ENCODE data around the gene DUSP10.

The DUSP10 gene

DNA sequence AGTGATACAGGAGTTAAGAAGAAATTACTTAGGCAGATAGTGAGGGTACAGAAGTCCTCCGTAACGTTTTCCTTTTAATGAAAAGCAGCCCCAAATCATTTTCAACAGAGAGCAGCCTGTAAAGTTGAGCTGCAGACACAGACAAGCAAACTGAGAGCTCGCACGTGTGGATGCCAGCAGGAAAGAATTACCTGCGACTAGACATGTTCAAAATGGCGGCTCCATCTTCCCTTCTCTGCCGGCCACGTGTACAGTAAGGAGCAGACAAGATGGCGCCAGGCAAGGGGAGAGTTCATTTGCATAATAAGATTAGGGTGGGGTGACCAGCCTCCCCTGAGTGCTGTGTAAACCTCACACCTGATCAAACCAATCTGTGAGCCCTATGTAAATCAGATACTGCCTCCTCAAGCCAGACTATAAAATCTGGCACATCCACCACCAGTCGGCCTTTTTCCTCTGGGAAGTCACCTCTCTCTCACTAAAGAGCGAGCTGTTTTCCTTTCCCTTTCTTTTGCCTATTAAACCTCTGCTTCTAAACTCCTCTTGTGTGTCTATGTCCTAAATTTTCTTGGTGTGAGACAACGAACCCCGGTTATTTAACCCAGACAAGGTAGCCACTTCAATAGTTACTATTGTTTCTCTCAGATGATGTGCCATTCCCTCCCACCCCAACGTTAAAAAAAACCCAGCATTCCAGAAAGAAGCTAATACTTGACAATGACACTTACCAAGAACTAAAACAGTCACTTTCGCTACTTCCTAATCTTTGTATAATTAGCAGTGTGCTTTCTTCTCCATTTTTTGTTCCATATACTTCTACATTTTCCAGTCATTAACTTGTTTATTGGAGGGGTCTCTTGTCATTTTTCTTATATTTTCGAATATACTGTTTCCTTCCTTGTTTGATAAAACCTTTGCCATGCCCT lies 27.4 kb downstream of the DUSP10 start:
- DNase-seq (ENCODE audit: low read depth): no peak

DNA sequence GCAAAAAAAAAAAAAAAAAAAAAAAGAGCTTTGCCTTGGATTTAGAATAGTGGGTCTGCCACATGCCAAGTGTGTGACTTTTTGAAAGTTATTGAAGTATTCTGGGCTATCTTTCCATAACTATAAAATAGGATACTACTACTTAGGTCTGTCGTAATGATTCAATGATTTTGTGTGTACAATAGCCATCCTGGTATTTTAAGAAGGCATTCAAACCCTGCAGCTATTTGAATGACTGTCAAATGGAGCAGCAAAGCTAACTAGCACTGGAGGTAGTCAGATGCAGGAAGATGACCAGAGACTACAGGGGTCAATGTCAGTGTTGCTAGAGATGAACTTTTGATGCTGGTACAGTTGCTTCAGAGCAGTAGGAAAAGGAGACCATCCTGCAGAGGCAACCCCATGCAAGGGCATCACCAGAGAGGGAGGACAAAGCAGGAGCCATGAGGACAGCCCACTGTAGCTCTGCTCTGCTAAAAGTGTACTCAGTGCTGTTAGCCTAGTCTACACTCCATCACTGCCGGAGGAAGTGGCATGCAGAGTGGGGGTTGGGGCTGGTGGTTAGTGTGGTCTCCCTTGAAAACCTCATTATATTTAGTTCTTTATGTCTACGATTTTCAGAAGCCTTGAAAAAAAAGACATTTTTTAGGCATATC lies 29.0 kb downstream of the DUSP10 start:
- peak; percentile 65 for DNase-seq (ENCODE audit: low read depth)

DNA sequence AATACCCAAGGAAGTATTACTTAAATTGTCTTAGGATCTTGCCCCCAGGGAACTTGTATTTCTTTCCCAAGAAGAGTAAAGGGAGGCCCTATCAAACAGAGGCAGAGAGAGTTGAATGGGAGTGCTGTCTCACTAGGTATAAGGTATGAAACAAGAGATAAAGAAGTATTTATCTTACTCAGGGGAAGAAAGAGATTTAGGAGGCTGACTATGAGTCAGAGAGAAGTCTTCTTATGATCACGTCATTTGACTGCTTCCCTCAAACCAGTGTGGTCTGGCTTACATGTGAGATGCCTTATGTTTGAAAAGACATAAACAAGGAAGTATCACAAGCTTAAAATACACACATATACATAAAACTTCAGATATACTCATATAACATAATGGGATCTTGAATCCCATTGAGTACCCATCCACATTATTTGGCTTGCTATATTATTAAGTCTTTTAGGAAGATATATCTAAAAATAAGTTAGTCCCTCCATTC lies 29.6 kb downstream of the DUSP10 start:
- no peak for DNase-seq (ENCODE audit: low read depth)

DNA sequence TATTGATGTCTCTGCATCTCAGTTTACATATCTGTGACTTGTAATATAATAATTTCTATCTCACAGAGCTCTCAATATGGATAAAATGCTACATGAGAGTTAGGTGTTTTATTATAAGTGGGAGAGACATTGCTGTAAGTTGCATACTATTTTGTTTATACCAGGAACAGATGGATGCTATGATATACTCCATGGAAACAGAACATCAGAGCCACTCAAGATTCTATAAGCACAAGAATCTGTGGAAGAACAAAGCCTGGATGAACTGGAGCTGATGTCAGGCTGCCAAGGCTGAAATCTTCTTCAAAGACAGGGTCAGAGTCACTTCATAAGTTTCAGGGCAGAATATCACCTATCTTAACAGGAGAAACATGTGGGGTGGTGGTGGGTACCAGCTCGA lies 30.2 kb downstream of the DUSP10 start:
- no peak for DNase-seq (ENCODE audit: low read depth)

DNA sequence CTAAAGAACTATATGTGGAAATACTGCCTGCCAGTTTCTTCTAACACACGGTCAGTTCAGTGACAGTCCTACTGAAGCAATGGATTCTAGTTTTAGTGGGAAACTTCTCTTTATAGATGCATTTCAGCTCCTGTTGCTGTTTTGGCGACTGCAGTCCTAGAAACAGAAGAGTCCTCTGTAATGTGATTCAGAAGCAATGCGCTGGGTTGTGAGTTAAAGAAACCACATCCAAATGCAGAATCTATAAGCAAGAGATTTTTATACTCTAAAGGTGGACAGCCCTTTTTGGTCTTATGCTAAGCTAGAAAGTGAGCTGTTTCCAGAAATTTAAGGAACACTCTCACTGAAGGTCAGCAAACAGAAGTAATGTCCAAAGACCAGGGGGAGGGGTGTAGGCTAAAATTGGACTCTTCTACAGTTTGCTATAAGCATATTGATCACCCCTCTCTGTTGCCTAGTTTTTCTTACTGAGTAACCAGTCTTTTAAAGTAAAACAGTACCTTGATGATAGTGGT lies 30.8 kb downstream of the DUSP10 start:
- no peak for DNase-seq (ENCODE audit: low read depth)

DNA sequence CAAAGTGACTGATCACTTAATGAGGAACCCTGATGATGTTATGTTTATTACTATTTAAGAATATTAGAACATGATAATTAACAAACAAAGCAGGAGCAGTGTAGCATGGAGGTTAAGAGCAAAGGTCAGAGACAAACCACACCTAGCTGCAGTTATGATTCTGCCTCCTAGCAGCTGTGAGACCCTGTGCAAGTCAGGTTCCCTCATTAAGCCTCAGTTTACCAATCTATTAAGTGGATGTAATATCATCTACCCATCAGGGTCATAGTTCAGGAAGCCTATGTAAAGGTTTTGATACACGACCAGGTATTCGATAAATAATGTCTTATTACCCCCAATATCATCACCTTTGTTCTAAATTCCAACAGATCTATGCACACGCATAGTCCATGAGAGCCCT lies 32.0 kb downstream of the DUSP10 start:
- no peak for DNase-seq (ENCODE audit: low read depth)

DNA sequence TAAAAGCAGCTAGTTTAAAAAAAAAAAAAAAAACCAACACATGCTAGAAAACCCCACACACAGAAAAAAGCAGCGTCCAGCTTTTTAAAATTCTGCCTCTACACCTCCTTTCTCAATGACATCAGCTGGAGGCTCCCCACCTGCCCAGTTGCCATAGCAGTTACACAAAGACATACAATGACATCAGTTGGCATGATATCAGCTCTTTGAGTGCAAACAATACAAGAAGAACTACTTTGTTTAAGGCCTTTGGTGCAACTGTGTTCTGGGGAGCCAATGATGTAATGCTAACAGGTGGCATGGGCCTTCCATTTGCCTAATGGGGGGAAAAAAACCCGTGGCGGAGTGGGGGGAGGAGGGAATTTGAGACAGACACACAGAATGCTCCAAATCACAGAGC lies 32.9 kb downstream of the DUSP10 start:
- DNase-seq (ENCODE audit: low read depth): no peak

DNA sequence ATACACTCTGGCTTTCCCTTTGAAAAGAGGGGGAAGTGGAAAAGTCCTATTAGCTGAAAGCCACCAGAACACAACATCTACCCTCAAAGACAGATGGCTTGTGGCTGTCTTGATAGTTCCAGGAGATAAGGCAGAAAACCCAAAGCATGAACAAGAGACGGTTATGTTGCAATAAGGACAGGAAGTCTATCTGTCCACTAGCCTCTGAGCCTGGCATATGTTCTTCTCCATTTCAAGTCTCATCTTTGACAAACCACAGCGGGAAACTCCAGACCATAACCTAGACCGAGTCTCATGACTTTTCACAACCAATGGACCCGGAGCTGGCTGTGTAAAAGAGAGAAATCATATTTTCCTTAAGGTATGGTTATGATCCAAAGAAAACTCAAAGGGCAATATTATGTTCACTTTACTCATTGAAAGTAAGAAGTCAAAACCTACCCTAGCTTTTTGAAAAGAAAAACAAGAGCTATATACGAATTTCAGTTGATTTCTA lies 33.8 kb downstream of the DUSP10 start:
- peak; percentile 41 for DNase-seq (ENCODE audit: low read depth)

DNA sequence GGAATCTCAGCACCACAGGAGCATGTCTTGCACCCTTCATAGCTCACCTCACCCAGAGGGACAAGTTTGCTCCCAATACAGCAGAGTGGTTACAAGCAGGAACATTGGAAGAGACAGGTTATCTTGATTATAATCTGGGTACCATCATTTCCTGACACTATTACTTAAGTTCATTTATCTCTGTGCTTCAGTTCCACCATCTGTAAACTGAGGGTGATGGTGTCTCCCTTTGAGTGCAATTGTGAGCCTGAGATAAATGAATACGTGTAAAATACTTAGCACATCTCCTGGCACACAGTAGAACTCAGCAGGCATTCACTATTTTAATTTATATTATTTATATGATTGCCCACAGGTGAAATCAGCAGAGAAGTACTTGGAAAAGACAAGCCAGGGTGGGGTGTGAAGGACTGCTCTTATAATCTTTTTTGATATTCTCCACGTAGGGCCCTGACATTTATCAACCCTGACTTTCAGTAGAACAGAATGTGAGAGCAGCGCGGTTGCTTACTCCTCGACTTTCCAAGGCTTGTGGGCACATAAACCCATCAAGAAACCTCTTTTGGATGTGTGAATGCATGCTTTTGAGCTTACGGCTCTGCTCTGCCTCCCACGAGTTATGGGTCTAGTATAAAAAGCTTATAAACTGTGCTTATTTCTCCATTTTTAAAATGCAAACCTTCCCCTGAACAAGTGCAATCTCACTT lies 34.9 kb downstream of the DUSP10 start:
- no peak for DNase-seq (ENCODE audit: low read depth)

DNA sequence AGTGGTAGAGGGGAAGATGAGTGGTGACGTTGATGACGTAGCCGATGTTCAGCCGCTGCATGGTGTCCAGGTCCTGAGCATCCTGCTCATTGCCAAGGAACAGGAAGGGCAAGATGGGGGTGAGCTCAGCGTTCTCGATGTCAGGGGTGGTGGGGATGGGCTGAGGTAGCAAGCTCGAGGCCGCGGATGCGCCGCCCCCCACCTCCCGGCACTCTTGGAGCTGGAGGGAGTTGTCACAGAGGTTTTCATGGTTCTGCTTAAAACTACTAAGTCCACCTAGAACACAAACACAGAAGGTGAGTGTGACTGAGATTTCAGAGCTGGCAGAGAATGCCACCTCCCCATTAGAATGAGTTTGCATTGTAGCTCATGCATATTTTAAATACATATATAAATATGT lies 35.7 kb downstream of the DUSP10 start:
- DNase-seq (ENCODE audit: low read depth): no peak

DNA sequence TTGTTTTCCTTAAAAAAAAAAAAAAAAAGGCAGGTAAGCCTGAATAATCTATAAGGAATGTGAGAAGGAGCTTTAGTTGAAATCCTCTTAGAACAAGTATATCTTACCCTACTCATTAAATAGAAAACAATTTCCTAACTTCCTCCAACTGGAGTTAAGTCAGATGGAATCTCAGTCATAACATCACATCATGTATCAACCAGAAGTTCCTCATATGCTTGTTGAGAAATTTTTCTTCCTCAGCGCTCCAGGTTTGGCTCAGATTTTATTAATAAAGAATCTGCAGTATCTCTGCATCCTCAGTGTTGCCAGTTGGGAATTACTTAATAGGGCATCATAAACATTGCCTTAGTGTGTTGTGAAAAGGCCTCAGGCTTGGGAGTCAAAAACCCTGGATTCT lies 37.6 kb downstream of the DUSP10 start:
- no peak for DNase-seq (ENCODE audit: low read depth)

DNA sequence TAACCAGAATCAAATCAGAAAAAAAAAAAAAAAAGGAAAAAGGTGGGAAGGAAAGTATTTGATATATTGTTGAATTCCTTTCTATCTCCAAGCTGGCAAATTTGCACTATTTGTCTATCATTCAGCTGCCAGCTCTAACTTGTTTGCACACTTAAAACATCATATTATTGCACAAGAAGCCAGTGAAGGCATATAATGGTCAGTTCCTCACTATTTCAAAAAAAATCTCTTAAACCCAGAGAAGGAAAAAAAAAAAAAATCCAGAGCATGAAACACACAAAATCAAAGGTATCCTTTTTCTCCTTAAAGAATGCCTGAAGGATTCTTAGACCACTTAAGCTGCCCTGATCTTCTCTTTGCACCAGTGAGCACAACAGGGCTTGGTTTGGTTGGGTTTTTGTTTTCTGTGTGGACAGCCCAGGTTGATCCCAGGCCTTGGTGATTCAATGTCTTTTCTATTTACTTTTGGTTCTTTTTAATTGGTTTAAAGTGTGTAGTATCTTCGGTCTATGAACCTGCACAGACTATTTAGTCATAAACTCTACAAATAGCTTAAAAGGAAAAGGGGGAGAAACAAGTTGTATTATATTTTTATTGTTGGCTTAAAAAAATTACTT lies 40.2 kb downstream of the DUSP10 start:
- no peak for DNase-seq (ENCODE audit: low read depth)

DNA sequence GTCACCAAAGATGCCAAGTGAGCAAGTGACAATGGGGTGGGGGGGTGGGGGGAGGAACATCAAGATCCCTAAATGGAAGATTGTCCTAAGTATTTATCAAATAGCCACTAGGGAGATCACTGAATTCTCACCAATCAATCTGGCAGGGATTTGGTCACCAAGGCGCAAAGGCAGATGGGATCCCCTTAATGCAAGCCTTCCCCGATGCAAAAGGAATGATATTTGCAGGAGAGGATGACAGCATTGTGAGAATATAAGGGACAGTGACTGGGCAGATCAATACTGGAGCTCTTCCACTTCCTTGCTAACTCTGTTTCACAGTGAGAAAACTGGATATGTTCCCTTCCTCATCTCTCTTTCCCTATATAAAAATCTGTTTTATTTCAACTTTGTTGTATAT lies 40.9 kb downstream of the DUSP10 start:
- no peak for DNase-seq (ENCODE audit: low read depth)

DNA sequence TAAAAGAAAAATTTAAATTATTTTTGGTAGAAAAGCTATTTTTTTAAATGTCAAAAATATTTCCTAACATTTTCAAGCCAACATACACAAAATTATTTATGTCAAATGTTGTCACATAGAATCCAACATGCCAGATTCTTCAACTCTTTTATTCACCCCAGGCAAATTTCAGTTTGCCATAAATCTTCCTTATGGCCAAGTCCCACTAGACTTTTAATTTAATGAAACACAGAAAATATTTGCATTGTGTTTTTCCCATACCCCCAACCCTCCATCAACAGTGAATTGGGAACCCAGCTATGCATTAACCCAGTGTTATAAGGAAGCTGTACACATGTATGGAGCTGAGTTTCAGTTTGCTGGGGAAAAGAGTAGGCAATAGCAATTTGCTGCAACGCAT lies 41.4 kb downstream of the DUSP10 start:
- no peak for DNase-seq (ENCODE audit: low read depth)

DNA sequence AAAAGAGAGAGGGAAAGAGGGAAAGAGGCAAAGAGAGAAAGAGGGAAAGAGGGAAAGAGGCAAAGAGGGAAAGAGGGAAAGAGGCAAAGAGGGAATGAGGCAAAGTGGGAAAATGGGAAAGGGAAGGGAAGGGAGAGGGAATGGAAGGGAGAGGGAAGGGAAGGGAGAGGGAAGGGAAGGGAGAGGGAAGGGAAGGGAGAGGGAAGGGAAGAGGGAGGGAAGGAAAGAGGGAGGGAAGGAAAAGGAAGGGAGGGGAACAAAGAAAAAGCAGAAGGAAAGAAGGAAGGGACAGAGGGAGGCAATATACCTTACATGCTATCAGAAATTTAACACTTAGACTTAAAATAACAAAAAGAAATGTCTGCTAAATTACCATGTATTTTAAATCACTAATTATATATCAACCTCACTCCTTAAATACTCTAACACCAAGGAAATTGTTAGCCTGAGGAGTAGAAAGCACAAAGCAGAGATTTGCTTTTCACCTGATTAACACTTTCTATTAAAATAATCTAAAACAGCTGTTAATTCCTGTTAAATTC lies 41.8 kb downstream of the DUSP10 start:
- DNase-seq (ENCODE audit: low read depth): no peak

DNA sequence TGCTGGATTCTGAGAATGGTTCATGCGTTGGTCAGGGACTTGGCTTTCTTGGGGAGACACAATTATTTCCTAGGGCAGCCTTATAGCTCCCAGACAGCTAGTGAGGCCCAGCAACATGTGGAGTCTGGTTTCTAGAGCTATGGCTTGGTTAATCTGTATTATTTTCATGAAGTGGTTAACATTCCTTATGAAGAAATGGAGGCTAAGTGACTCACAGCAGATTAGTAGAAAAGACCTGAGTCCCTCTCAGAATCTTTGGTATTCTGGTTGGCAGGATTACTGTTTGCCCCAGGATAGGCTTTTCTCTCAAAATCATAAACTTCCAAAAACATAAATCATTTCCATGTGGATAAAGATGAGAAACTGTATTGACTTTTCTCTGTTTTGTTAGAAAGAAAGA lies 42.3 kb downstream of the DUSP10 start:
- no peak for DNase-seq (ENCODE audit: low read depth)

DNA sequence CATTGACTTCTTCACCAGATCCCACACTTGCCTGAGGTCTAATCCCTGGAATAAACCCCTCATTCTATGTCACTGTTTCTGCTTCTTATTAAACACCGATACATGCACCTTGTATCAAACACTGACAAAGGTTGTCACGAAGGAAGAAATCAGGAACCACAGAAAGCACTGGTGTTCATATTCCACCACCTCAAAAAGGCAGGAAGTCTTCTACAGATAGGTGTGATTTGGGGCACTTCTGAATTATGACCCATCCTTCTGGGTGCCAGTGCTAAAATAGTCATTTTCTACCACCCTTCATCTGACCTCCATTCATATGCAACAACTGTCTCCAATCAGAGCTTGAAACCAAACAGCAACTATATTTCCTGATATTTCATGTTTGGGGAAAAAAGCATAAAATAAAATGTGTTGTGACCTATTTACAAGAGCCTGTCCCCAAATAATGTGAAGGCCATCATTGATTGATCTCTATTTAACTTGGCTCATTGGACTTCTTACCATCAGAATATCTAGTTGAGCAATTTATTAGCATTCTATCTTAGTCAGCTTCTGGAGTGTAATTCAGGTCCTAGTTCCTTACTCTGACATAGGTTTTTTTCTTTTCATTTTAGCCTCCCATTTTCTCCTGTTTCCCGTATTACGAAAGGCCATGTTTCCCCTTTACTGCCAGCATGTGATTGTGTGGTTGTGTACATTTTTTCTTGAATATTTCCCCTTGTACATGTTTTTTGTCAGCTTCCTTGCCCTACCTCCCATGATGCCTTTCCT lies 43.1 kb downstream of the DUSP10 start:
- no peak for DNase-seq (ENCODE audit: low read depth)

DNA sequence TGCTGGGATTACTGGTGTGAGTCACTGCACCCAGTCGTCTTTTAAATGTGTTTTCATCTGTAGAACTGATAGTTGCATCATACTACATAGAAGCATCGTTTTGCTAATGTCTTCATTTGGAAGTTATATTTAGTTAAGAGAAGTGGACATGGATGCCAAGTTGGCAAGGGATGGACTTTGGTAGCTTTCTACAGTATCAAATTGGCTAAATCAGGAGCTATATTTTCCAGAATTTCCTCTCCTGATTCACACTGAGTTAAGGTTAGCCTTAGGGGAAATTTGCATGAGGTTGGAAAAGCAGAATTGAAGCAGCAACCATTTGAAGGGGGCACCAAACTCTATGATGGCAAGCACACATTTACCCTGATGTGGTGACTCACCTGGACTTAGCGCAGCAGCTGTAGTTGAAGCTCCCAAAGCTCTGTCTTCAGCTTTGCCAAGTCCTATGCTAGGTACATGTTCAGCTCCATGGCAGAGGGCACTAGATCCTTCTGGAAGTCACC lies 43.9 kb downstream of the DUSP10 start:
- DNase-seq (ENCODE audit: low read depth): no peak

DNA sequence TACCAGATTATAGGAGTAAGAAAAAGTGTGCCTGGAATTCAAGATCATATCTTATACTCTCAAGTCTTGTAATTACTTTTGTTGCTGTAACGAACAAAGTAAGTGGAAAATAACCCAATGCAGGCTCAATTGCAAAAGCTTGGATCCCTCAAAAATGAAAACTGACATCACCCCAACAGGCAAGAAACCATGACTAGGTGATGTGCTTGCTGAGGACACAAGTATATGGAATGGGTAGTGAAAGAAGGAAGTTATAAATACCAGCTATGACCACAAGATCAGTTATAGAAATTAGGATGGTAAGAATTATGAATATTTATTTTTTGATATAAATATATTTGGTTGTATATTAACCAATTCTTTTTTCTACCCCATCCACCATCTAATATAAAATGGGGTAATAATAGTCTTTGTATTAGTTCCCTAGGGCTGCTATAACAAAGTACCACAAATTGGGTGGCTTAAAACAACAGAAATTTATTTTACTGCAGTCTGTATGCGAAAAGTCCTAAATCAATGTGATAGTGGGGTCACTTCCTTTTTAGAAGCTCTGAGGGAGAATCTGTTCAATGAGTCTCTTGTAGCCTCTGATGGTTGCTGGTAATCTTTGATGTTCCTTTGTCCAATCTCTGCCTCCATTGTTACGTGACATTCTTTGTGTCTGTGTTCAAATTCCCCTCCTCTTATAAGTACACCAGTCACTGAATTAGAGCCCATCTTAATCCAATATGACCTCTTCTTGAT lies 45.0 kb downstream of the DUSP10 start:
- no peak for DNase-seq (ENCODE audit: low read depth)

DNA sequence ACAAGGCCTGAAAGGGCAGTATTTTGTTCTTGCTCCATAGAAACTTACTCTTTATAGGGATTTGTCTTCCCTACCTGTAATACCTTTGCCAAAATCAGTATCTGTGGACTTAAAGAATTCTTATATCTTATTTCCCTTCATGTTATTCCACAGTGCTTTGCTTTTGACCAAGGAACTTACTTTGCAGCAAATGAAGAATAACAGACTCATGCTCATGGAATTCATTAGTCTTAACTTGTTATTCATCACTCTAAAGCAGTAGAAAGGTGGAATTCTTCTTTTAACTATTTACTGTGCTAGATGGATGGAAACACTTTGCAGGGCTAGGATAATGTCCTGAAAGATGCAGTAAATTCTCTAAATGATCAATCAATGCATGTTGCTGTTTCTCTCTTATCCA lies 45.9 kb downstream of the DUSP10 start:
- DNase-seq (ENCODE audit: low read depth): no peak

Data from activated T-cell treated with anti-CD3 and anti-CD28 coated beads for 48 hours (primary cell).